Stomach smooth muscle (tissue), 2 donors: ENCODE measurements around the gene CCL3.
"Not testable (repeated sequence)": the region's sequence is repeated elsewhere in the genome, so short reads cannot be mapped to it uniquely, and the experiment has no call there.

Experiments used
- H3K27ac ChIP-seq: one replicate; pipeline ENCODE4 v1.7.0; 2013; ENCODE audit warnings: mild to moderate bottlenecking, low read length, inconsistent platforms
- H3K27me3 ChIP-seq, 2 donors: one replicate each; pipeline ENCODE4 v1.7.0; 2013; ENCODE audit warnings: low read length in 2 of 2; ENCODE audit not compliant: insufficient read depth in 2 of 2, control insufficient read depth in 1 of 2
- H3K36me3 ChIP-seq, 2 donors: one replicate each; pipeline ENCODE4 v1.7.0; 2013; ENCODE audit warnings: low read length in 2 of 2; ENCODE audit not compliant: control insufficient read depth in 2 of 2, insufficient read depth in 2 of 2
- H3K4me1 ChIP-seq: one replicate; pipeline ENCODE4 v1.7.0; 2013; ENCODE audit warnings: low read length; ENCODE audit not compliant: control insufficient read depth, insufficient read depth
- H3K4me3 ChIP-seq, 2 donors: one replicate each; pipeline ENCODE4 v1.7.0; 2013; ENCODE audit warnings: low read length in 2 of 2
- H3K9ac ChIP-seq, 2 donors: one replicate each; pipeline ENCODE4 v1.7.0; 2013; ENCODE audit warnings: low read length in 2 of 2, mild to moderate bottlenecking in 1 of 2
- H3K9me3 ChIP-seq, 2 donors: one replicate each; pipeline ENCODE4 v1.7.0; 2013; ENCODE audit warnings: low read length in 2 of 2; ENCODE audit not compliant: control insufficient read depth in 2 of 2
- donor health status: healthy.
- donor health status: Pancreatic carcinoma.

The CCL3 gene

GRCh38 chr17:36128411-36128978, 38.6 kb upstream of the CCL3 start:
- Histone ChIP-seq H3K36me3 (no peaks in the 10 kb centered on the region), H3K9ac (no peak overlapping the region), H3K4me1 (no peaks in the 10 kb centered on the region), H3K27ac (no peak overlapping the region), H3K4me3 (no peak overlapping the region), H3K27me3 (peaks cover 0 to 5% of the 10 kb centered on the region in 2 donors), H3K9me3 (no peaks in the 10 kb centered on the region)

DNA sequence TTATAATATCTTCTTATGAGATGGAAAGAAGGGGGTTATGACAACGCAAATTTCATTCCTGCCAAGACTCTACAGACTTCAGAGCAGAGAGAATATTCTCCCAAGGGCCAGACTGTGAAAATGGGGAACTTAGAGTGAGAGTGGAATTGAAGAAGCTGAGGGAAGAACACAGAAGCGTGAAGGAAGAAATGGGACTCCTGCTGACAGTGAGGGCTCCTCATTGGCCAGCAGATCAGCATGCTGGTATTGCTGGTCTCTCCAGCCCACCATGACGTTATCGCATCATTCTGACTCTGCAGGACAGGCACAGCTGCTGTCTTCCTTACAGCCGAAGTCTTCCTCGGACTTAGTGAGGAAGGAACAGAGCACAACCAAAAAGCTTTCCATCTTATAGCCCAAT, 38.0 kb upstream of the CCL3 start:
- no peaks in the 10 kb centered on the region for H3K36me3 ChIP-seq
- H3K9me3 ChIP-seq, result no peaks in the 10 kb centered on the region
- H3K4me3 ChIP-seq, result no peak overlapping the region
- no peaks in the 10 kb centered on the region for H3K4me1 ChIP-seq
- no peak overlapping the region for H3K9ac ChIP-seq
- no peak overlapping the region for H3K27ac ChIP-seq
- H3K27me3 ChIP-seq, result peaks cover 0 to 5% of the 10 kb centered on the region in 2 donors

- no peak overlapping the region for H3K4me3 ChIP-seq
- H3K9ac ChIP-seq, result no peak overlapping the region
- no peak overlapping the region for H3K27ac ChIP-seq
- no peaks in the 10 kb centered on the region for H3K9me3 ChIP-seq
- H3K27me3 ChIP-seq, result peaks cover 0 to 5% of the 10 kb centered on the region in 2 donors
- no peaks in the 10 kb centered on the region for H3K4me1 ChIP-seq
- H3K36me3 ChIP-seq, result no peaks in the 10 kb centered on the region
Observed at GRCh38 chr17:36127199-36127893, 37.4 kb upstream of the CCL3 start.

DNA sequence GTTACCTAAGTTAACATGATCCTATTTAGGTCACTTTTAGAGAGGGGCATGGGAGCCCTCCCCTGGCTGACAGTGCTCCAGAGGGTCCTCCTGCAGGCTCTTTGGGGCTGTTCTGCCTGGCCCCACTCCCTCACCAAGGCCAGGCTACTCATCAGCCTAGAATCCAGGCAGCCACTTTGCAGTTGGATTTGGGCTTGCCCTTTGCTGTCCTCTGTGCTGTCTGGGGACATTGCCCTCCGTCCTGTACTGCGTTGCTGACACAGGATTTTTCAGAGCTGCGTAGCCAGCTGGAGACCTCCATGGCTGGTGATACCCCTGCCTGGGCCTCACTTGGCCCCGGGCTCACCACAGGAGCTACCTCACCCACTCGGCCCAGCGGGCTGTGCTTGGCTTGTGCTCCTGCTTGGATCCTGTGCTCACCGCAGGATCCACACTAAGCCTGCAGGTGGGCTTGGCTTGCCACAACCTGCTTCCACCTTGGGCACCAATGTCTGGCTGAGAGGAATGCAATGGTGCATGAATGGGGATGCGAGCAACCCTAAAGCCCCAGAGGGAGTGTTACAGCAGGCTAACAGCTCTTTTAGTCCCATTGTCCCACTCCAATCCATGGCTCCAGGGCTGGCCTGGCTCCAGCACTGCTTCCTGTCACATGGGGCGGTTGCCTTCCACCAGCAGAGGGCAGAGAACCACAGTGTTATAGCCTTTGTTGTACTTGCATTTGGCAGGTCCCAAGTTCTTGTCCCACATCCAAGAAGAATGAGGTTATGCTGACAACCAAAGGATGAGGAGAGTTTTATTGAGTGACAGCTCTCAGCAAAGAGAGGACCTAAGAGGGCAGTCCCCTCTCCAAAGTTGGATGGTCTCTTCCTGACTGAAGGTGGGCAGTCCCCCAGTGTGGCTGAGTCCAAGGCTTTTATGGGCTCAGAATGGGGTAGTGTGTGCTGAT, 35.2 kb upstream of the CCL3 start:
- H3K4me3 ChIP-seq, result no peak overlapping the region
- H3K27ac ChIP-seq, result no peak overlapping the region
- peaks cover 0 to 5% of the 10 kb centered on the region in 2 donors for H3K27me3 ChIP-seq
- no peaks in the 10 kb centered on the region for H3K9me3 ChIP-seq
- H3K4me1 ChIP-seq, result no peaks in the 10 kb centered on the region
- H3K9ac ChIP-seq, result no peak overlapping the region
- H3K36me3 ChIP-seq, result no peaks in the 10 kb centered on the region

DNA sequence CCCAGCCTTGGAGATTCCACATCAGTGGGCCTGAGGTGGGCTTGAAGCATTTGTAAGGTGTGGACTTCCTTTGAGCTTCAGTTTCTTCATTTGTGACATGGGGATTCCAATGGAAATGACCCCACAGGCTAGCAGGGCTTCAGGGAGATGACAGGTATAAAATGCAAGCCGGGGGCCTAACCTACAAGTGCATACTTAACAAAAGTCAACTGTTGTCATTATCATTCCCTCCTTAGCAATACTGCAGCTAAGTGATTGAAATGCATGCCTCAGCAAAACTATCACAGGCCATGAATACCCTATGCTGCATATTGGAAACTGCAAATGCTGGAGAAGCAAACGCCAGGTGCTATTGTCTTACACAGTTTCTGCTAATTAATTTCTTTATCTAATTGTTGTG, 33.5 kb upstream of the CCL3 start:
- Histone ChIP-seq H3K4me3 (no peak overlapping the region), H3K27me3 (peaks cover 0 to 5% of the 10 kb centered on the region in 2 donors), H3K9me3 (no peaks in the 10 kb centered on the region), H3K27ac (no peak overlapping the region), H3K4me1 (no peaks in the 10 kb centered on the region), H3K9ac (no peak overlapping the region), H3K36me3 (no peaks in the 10 kb centered on the region)

GRCh38 chr17:36121099-36121498, 31.2 kb upstream of the CCL3 start:
- not testable (repeated sequence) for H3K36me3 ChIP-seq, H3K9ac ChIP-seq, H3K4me1 ChIP-seq, H3K27me3 ChIP-seq, H3K9me3 ChIP-seq, H3K27ac ChIP-seq, H3K4me3 ChIP-seq

DNA sequence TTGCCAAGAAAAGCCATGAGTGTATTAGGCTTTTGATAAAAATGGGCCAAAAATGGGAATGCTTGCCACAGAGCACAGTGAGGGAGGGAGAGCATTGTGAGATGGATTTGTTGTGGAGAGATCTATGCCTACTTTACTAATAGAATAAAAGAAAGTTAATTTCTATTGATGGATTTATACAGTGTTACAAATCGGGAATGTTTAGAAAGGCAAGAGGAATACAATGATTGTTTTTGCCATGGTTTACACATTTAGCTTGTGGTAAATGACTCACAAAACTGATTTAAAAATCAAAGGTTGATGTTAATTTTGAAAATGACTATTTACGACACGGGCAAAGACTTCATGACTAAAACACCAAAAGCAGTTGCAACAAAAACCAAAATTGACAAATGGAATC, 30.3 kb upstream of the CCL3 start:
- Histone ChIP-seq H3K9me3 (no peaks in the 10 kb centered on the region), H3K4me1 (no peaks in the 10 kb centered on the region), H3K9ac (no peak overlapping the region)

GRCh38 chr17:36118477-36119353, 28.8 kb upstream of the CCL3 start:
- Histone ChIP-seq H3K4me3 (no peak overlapping the region), H3K27me3 (no peaks in the 10 kb centered on the region), H3K9me3 (no peaks in the 10 kb centered on the region), H3K9ac (no peak overlapping the region), H3K27ac (no peak overlapping the region), H3K36me3 (no peaks in the 10 kb centered on the region), H3K4me1 (no peaks in the 10 kb centered on the region)

More for the DNA sequence above, 30.3 kb upstream of the CCL3 start:
- Histone ChIP-seq H3K27me3 (peaks cover 0 to 4% of the 10 kb centered on the region in 2 donors), H3K27ac (no peak overlapping the region), H3K36me3 (no peaks in the 10 kb centered on the region), H3K4me3 (no peak overlapping the region)

DNA sequence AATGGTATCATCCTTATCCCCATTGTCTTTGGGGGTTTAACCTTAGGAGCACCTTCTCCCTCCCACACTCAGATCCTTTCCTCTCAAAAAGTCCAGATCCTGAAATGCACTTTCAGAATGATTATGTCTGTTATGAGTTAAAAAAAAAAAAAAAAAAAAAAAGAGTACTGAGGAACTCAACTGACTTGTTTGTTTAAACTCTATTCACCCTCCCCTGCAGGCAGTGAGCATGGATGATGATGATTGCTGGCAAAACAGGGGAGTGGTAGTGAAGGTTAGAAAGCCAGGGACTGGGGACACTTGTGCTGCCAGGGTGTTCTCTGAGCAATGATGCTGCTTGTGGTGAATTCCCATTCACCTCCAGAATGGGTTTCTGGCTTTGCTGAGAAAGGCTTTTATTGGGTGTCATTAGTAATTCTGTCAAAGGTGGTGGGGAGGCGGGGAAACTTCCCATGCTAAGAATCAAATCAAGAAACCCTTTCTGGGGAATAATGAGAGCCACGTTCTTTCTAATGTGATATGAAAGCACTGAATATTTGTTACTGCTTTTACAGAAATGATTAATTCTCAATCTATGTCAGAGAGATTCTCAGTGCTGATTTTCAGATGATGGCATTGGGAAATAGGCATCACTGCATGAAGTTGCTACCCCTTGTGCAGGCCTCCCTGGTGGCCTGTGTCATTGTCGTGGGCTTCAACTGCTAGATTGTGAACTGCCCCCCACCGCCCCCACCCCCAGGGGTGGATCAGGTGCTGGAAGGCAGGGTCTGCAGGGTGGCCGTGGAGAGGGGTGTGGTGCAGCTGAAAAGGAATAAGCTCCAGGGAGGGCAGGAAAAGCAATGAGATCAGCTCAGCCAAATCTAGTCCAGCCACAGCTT, 27.8 kb upstream of the CCL3 start:
- Histone ChIP-seq H3K27me3 (no peaks in the 10 kb centered on the region), H3K36me3 (no peaks in the 10 kb centered on the region), H3K9ac (no peak overlapping the region), H3K4me1 (no peaks in the 10 kb centered on the region), H3K27ac (no peak overlapping the region), H3K4me3 (no peak overlapping the region), H3K9me3 (no peaks in the 10 kb centered on the region)

- H3K4me1 ChIP-seq, H3K36me3 ChIP-seq, H3K4me3 ChIP-seq, H3K27me3 ChIP-seq, H3K27ac ChIP-seq, H3K9ac ChIP-seq, H3K9me3 ChIP-seq: not testable (repeated sequence)
Observed at GRCh38 chr17:36115649-36115977, 25.7 kb upstream of the CCL3 start.
